HepG2 (cell line): ENCODE data around the gene HES1. TPM values are rescaled to one million over a fixed set of nuclear protein-coding genes. Genes with fewer than 3 reads are reported as not detected.

Experiments used
- ELF1 ChIP-seq: sonication (generic); formaldehyde crosslinking; IDR thresholded peaks from 2 replicates; pipeline ENCODE4 v1.4.0; 2020; ENCODE audit warnings: missing genetic modification reagents
- EP300 ChIP-seq, 3 experiments: sonication (generic) in 1 of 3; formaldehyde crosslinking in 1 of 3; IDR thresholded peaks; 2 replicates each; pipeline versions ENCODE4 v1.5.1 to v1.6.1; 2011 to 2020; ENCODE audit warnings: low read depth in 2 of 3, low read length in 2 of 3, borderline replicate concordance in 1 of 3, improper control_type of control experiment in 1 of 3, mild to moderate bottlenecking in 1 of 3, missing genetic modification reagents in 1 of 3, moderate library complexity in 1 of 3
- HIVEP1 ChIP-seq: sonication (generic); formaldehyde crosslinking; IDR thresholded peaks from 2 replicates; pipeline ENCODE4 v1.4.0; 2020; ENCODE audit warnings: mild to moderate bottlenecking, missing genetic modification reagents
- HMG20A ChIP-seq: IDR thresholded peaks from 2 replicates; pipeline ENCODE4 v1.6.1; 2016; ENCODE audit warnings: borderline replicate concordance
- RCOR2 ChIP-seq: IDR thresholded peaks from 2 replicates; pipeline ENCODE4 v1.6.1; 2016; ENCODE audit warnings: missing biosample characterization, missing genetic modification reagents
- SAP130 ChIP-seq: IDR thresholded peaks from 2 replicates; pipeline ENCODE4 v1.6.1; 2016; ENCODE audit warnings: low read depth
- SOX13 ChIP-seq, 3 experiments: fragments of 450-650 bp in 1 of 3; sonication (generic) in 1 of 3; formaldehyde crosslinking in 1 of 3; IDR thresholded peaks in 2 of 3; conservative IDR thresholded peaks in 1 of 3; 2 replicates each; pipeline versions ENCODE4 v1.5.0 to v1.6.1; 2016 to 2020; ENCODE audit warnings: antibody characterized with exemption in 1 of 3, mild to moderate bottlenecking in 1 of 3, missing compliant biosample characterization in 1 of 3, missing genetic modification reagents in 1 of 3, moderate library complexity in 1 of 3
- polyA plus RNA-seq, 8 experiments: library from polyadenylated mRNA; depleted of rRNA in 3 of 8; stranded (reverse) in 7 of 8; unstranded in 1 of 8; fragments of >200 nt; fragmentation: Illumina TruSeq in 4 of 8; extraction: Trizol in 4 of 8; gene quantifications; 2 replicates each; pipeline versions ENCODE4 v1.2.1 to v1.2.3, GENCODE V29; 2011 to 2016; ENCODE audit warnings: low read depth in 4 of 8, missing spikeins in 1 of 8, mixed read lengths in 1 of 8; ENCODE audit not compliant: insufficient read depth in 1 of 8
- total RNA-seq, 5 experiments: library from RNA; depleted of rRNA; stranded (reverse); fragments of >200 nt; fragmentation: Illumina TruSeq; extraction: Trizol; gene quantifications; 2 replicates each; pipeline ENCODE4 v1.2.3, GENCODE V29; 2016; ENCODE audit warnings: low read depth in 1 of 5
- TF ChIP-seq, protein P1 (sequence below): IDR thresholded peaks from 2 replicates; pipeline ENCODE4 v1.6.1; 2016
- TF ChIP-seq, protein P2 (sequence below), 2 experiments: sonication (generic) in 1 of 2; formaldehyde crosslinking in 1 of 2; IDR thresholded peaks; 2 replicates each; pipeline versions ENCODE4 v1.6.1 to v1.9.0; 2014 to 2022; ENCODE audit warnings: antibody characterized with exemption in 1 of 2, borderline replicate concordance in 1 of 2, inconsistent platforms in 1 of 2, low read depth in 1 of 2, missing genetic modification reagents in 1 of 2
- TF ChIP-seq, protein P3 (sequence below): sonication (generic); formaldehyde crosslinking; IDR thresholded peaks from 2 replicates; pipeline ENCODE4 v1.4.0; 2020; ENCODE audit warnings: missing genetic modification reagents, mild to moderate bottlenecking, borderline replicate concordance
- TF ChIP-seq, protein P4 (sequence below): sonication (generic); formaldehyde crosslinking; IDR thresholded peaks from 2 replicates; pipeline ENCODE4 v1.5.0; 2020; ENCODE audit warnings: mild to moderate bottlenecking, missing genetic modification reagents
- TF ChIP-seq, protein P5 (sequence below): sonication (generic); formaldehyde crosslinking; IDR thresholded peaks from 2 replicates; pipeline ENCODE4 v1.5.0; 2020; ENCODE audit warnings: mild to moderate bottlenecking, missing genetic modification reagents, moderate library complexity
- TF ChIP-seq, protein P6 (sequence below): IDR thresholded peaks from 2 replicates; pipeline ENCODE4 v1.6.1; 2016

HES1 gene
- total and polyA plus RNA-seq, 2 of the 13 experiments (the other 11 are each of a cell fraction or from before 2014, with no cell fraction given), result 15.4 to 19.8 TPM

DNA sequence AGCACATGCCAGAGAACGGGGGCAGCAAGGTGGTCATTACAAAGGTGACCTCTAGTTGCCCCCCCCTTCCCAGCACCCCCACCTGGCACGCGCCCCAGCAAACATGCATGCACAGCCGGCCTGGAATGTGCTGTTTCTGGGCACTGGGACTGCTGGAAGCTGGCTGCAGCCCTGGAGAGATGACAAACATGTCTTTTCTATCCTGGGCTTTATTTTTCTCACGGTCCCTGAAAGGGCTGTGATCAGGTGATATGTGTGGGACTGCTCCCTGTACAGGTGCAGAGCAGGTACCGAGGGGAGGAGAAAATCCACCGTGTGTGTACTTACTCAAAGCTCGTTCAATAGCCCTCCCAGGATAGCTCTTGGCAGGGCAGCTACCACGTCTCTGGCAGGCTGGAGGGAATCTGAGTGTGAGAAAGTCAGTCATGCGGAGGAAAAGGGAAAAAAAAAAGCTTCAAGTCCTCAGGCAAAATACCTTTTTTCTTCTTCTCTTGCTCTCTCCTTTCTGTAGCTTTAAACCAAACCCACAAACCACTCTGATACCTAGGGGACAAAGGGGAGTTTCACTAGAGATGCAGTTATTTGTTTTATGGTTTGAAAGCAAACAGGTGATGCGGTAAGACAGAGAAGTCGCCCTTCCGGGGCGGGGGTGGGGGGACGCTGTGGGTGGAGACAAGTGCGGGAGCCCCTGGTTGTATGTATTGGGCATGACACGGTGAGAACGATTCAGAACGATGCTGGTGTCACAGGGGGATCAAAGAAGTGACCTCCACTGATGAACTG lies 5.0 kb upstream of the HES1 start (continued):
- TF ChIP-seq, protein P1, sequence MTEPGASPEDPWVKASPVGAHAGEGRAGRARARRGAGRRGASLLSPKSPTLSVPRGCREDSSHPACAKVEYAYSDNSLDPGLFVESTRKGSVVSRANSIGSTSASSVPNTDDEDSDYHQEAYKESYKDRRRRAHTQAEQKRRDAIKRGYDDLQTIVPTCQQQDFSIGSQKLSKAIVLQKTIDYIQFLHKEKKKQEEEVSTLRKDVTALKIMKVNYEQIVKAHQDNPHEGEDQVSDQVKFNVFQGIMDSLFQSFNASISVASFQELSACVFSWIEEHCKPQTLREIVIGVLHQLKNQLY (CRISPR knock-in tag), result peak; percentile 49; the same call in 1 of the 2 replicates
- TF ChIP-seq, protein P2, sequence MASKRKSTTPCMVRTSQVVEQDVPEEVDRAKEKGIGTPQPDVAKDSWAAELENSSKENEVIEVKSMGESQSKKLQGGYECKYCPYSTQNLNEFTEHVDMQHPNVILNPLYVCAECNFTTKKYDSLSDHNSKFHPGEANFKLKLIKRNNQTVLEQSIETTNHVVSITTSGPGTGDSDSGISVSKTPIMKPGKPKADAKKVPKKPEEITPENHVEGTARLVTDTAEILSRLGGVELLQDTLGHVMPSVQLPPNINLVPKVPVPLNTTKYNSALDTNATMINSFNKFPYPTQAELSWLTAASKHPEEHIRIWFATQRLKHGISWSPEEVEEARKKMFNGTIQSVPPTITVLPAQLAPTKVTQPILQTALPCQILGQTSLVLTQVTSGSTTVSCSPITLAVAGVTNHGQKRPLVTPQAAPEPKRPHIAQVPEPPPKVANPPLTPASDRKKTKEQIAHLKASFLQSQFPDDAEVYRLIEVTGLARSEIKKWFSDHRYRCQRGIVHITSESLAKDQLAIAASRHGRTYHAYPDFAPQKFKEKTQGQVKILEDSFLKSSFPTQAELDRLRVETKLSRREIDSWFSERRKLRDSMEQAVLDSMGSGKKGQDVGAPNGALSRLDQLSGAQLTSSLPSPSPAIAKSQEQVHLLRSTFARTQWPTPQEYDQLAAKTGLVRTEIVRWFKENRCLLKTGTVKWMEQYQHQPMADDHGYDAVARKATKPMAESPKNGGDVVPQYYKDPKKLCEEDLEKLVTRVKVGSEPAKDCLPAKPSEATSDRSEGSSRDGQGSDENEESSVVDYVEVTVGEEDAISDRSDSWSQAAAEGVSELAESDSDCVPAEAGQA (IDR thresholded peaks at IDR 0.05; ENCODE audit: low read depth), result no peak
- TF ChIP-seq, protein P2 (CRISPR knock-in tag; IDR thresholded peaks at IDR 0.05; ENCODE audit: borderline replicate concordance), result no peak
- TF ChIP-seq HIVEP1 (0 out of 2 replicates have a peak, but pooled peaks have one; percentile 16), RCOR2 (CRISPR knock-in tag) (peak; percentile 66), ELF1 (CRISPR knock-in tag) (peak; percentile 45; the same call in 1 of the 2 replicates), EP300 (IDR thresholded peaks at IDR 0.05; ENCODE audit: low read depth in 2 of 2, low read length in 2 of 2) (peak in 1 of 2 experiments; percentile 95; a peak in 2 of 4 replicates), EP300 (CRISPR knock-in tag; IDR thresholded peaks at IDR 0.05; ENCODE audit: borderline replicate concordance) (peak; percentile 69; the same call in 1 of the 2 replicates), SOX13 (IDR thresholded peaks at IDR 0.05) (no peak), SOX13 (CRISPR knock-in tag; conservative IDR thresholded peaks at IDR 0.05 in 1 of 2, IDR thresholded peaks at IDR 0.05 in 1 of 2) (peak in 1 of 2 experiments; percentile 80; a peak in 2 of 4 replicates), SAP130 (CRISPR knock-in tag) (peak; percentile 82; the same call in 1 of the 2 replicates), HMG20A (peak; percentile 74; the same call in 1 of the 2 replicates)
- TF ChIP-seq, protein P3, sequence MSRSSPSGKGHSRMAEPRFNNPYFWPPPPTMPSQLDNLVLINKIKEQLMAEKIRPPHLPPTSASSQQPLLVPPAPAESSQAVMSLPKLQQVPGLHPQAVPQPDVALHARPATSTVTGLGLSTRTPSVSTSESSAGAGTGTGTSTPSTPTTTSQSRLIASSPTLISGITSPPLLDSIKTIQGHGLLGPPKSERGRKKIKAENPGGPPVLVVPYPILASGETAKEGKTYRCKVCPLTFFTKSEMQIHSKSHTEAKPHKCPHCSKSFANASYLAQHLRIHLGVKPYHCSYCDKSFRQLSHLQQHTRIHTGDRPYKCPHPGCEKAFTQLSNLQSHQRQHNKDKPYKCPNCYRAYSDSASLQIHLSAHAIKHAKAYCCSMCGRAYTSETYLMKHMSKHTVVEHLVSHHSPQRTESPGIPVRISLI (CRISPR knock-in tag), result peak; percentile 45; the same call in 1 of the 2 replicates
- TF ChIP-seq, protein P4, sequence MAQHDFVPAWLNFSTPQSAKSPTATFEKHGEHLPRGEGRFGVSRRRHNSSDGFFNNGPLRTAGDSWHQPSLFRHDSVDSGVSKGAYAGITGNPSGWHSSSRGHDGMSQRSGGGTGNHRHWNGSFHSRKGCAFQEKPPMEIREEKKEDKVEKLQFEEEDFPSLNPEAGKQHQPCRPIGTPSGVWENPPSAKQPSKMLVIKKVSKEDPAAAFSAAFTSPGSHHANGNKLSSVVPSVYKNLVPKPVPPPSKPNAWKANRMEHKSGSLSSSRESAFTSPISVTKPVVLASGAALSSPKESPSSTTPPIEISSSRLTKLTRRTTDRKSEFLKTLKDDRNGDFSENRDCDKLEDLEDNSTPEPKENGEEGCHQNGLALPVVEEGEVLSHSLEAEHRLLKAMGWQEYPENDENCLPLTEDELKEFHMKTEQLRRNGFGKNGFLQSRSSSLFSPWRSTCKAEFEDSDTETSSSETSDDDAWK (CRISPR knock-in tag), result no peak
- TF ChIP-seq, protein P5, sequence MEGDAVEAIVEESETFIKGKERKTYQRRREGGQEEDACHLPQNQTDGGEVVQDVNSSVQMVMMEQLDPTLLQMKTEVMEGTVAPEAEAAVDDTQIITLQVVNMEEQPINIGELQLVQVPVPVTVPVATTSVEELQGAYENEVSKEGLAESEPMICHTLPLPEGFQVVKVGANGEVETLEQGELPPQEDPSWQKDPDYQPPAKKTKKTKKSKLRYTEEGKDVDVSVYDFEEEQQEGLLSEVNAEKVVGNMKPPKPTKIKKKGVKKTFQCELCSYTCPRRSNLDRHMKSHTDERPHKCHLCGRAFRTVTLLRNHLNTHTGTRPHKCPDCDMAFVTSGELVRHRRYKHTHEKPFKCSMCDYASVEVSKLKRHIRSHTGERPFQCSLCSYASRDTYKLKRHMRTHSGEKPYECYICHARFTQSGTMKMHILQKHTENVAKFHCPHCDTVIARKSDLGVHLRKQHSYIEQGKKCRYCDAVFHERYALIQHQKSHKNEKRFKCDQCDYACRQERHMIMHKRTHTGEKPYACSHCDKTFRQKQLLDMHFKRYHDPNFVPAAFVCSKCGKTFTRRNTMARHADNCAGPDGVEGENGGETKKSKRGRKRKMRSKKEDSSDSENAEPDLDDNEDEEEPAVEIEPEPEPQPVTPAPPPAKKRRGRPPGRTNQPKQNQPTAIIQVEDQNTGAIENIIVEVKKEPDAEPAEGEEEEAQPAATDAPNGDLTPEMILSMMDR, result no peak; the same call in 1 of the 2 replicates
- TF ChIP-seq, protein P6, sequence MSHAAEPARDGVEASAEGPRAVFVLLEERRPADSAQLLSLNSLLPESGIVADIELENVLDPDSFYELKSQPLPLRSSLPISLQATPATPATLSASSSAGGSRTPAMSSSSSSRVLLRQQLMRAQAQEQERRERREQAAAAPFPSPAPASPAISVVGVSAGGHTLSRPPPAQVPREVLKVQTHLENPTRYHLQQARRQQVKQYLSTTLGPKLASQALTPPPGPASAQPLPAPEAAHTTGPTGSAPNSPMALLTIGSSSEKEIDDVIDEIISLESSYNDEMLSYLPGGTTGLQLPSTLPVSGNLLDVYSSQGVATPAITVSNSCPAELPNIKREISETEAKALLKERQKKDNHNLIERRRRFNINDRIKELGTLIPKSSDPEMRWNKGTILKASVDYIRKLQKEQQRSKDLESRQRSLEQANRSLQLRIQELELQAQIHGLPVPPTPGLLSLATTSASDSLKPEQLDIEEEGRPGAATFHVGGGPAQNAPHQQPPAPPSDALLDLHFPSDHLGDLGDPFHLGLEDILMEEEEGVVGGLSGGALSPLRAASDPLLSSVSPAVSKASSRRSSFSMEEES (CRISPR knock-in tag), result peak; percentile 44
